ENCODE measurements around the gene GPR83. TPM values are rescaled to one million over a fixed set of nuclear protein-coding genes. Genes with fewer than 3 reads are reported as not detected.

The GPR83 gene
- polyA plus RNA-seq, 4 donors: 0.13 TPM; not detected in 2

DNA sequence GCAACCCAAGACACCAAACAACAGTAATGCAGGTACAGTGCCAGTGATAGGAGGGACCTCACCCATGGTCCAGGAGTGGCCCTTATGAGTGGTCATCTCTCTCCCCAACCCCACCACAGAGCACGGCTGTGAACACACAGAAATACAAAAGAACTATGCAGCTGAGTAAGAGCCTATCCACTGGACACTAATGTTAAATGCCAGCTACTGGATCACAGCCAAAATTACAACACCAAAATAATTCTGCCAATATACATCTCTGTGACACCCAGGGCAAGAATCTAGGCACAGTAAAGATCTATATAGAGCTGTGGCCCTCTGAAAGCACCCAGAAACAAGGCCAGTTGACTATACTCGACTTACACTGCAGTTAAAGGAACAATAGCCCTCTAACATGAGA lies 22.8 kb upstream of the GPR83 start:
- DNase-seq: no peak
- Histone ChIP-seq H3K4me3 (ENCODE audit: low read depth in 1 of 3, low read length in 3 of 3) (no peak overlapping the region), H3K9me3 (ENCODE audit: control insufficient read depth in 2 of 2, insufficient read depth in 1 of 2, low read depth in 1 of 2, low read length in 1 of 2) (no peaks in the 10 kb centered on the region), H3K36me3 (ENCODE audit: control insufficient read depth in 3 of 3, insufficient read depth in 2 of 3, low read depth in 1 of 3, low read length in 3 of 3) (peaks cover 0 to 15% (median 6%) of the 10 kb centered on the region in 3 donors), H3K27me3 (ENCODE audit: control insufficient read depth in 3 of 3, insufficient read depth in 3 of 3, low read length in 3 of 3) (no peaks in the 10 kb centered on the region), H3K27ac (ENCODE audit: low read depth in 1 of 3, low read length in 2 of 3) (no peak overlapping the region), H3K4me1 (ENCODE audit: control insufficient read depth in 3 of 3, insufficient read depth in 2 of 3, low read depth in 1 of 3, low read length in 2 of 3) (no peaks in the 10 kb centered on the region)
- 65 to 92% (median 87%) methylated on average over 2 of the region's 2 CpGs for WGBS, 3 donors
- no peak for FAIRE-seq

- H3K36me3 ChIP-seq (ENCODE audit: control insufficient read depth in 3 of 3, insufficient read depth in 2 of 3, low read depth in 1 of 3, low read length in 3 of 3): peaks cover 0 to 13% (median 5%) of the 10 kb centered on the region in 3 donors
- H3K9me3 ChIP-seq (ENCODE audit: control insufficient read depth in 2 of 2, insufficient read depth in 1 of 2, low read depth in 1 of 2, low read length in 1 of 2): no peaks in the 10 kb centered on the region
- FAIRE-seq (no peak), DNase-seq (no peak)
- no peak overlapping the region for H3K27ac ChIP-seq (ENCODE audit: low read depth in 1 of 3, low read length in 2 of 3)
- WGBS, 3 donors: 93 to 98% (median 93%) methylated on average over 3 of the region's 3 CpGs
- H3K4me1 ChIP-seq (ENCODE audit: control insufficient read depth in 3 of 3, insufficient read depth in 2 of 3, low read depth in 1 of 3, low read length in 2 of 3): no peaks in the 10 kb centered on the region
- no peaks in the 10 kb centered on the region for H3K27me3 ChIP-seq (ENCODE audit: control insufficient read depth in 3 of 3, insufficient read depth in 3 of 3, low read length in 3 of 3)
- no peak overlapping the region for H3K4me3 ChIP-seq (ENCODE audit: low read depth in 1 of 3, low read length in 3 of 3)
These were observed 22.3 kb upstream of the GPR83 start for GRCh38 chr11:94423507-94423906.

DNA sequence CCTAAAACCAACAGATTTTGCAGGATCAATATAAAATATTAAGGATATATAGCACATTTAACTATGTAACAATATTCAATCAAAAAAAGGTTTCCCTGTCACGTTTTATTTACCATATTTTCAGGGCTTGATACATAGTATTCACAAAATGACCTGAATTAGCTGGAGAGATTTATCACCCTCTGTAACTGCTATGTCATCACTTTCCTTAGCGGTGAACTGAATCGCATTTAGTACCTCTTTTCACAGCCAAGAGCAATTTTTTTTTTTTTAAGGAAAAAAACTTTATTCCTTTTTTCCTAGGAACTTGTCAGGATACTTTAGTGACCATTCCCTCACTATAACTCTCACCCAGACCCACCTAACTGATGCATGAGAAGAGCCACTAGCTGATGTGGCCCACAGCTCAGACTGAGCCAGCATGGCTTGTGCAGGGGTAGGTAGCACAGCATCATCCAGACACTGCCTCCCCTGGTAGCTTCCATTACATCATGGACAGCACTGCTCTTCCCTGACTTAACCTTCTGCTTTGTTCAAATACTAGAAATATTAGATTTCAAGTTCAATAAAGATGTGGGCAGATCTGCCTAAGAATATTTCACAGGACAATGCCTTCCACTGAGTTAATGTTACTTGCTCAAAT lies 17.0 kb upstream of the GPR83 start:
- Histone ChIP-seq H3K4me1 (ENCODE audit: control insufficient read depth in 3 of 3, insufficient read depth in 2 of 3, low read depth in 1 of 3, low read length in 2 of 3) (no peaks in the 10 kb centered on the region), H3K27me3 (ENCODE audit: control insufficient read depth in 3 of 3, insufficient read depth in 3 of 3, low read length in 3 of 3) (no peaks in the 10 kb centered on the region), H3K9me3 (ENCODE audit: control insufficient read depth in 2 of 2, insufficient read depth in 1 of 2, low read depth in 1 of 2, low read length in 1 of 2) (no peaks in the 10 kb centered on the region), H3K4me3 (ENCODE audit: low read depth in 1 of 3, low read length in 3 of 3) (no peak overlapping the region), H3K36me3 (ENCODE audit: control insufficient read depth in 3 of 3, insufficient read depth in 2 of 3, low read depth in 1 of 3, low read length in 3 of 3) (peaks cover 0 to 4% (median 2%) of the 10 kb centered on the region in 3 donors), H3K27ac (ENCODE audit: low read depth in 1 of 3, low read length in 2 of 3) (no peak overlapping the region)
- FAIRE-seq: no peak
- 74 to 91% (median 88%) methylated on average over 3 of the region's 3 CpGs for WGBS, 3 donors
- DNase-seq: no peak

DNA sequence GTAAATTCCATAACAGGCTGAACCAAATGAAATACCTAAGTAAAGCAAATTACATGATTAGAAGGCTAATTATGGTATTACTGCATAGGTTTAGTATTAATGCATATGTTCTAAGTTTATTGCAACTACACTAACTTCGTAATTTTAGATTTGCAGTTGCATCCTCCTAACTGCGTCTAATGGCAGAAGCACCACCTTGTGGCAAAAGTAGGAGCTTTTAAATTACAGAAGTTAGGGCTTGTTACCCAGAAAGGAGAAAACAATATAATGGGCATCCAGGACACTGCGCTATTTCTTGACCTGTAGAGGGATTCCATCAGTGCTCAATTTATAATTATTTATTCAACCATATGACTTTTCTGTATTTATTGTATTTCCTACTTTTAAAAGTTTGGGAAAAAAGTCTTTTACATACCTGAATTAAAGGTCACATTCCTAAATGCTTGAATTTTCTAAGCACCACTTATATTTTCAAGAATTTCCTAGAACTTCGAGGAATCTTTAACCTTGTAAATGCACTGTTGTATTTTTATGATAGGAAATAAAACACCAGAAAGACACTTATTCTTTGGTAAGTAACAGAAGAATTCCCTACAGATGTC lies 16.3 kb upstream of the GPR83 start:
- Histone ChIP-seq H3K9me3 (ENCODE audit: control insufficient read depth in 2 of 2, insufficient read depth in 1 of 2, low read depth in 1 of 2, low read length in 1 of 2) (no peaks in the 10 kb centered on the region), H3K36me3 (ENCODE audit: control insufficient read depth in 3 of 3, insufficient read depth in 2 of 3, low read depth in 1 of 3, low read length in 3 of 3) (peaks cover 0 to 2% (median 0%) of the 10 kb centered on the region in 3 donors), H3K4me3 (ENCODE audit: low read depth in 1 of 3, low read length in 3 of 3) (no peak overlapping the region), H3K27me3 (ENCODE audit: control insufficient read depth in 3 of 3, insufficient read depth in 3 of 3, low read length in 3 of 3) (no peaks in the 10 kb centered on the region), H3K4me1 (ENCODE audit: control insufficient read depth in 3 of 3, insufficient read depth in 2 of 3, low read depth in 1 of 3, low read length in 2 of 3) (no peaks in the 10 kb centered on the region), H3K27ac (ENCODE audit: low read depth in 1 of 3, low read length in 2 of 3) (no peak overlapping the region)
- WGBS, 3 donors: 61 to 67% (median 62%) methylated on average over 4 of the region's 4 CpGs
- FAIRE-seq (no peak), DNase-seq (peak; percentile 28 to 35)

DNA sequence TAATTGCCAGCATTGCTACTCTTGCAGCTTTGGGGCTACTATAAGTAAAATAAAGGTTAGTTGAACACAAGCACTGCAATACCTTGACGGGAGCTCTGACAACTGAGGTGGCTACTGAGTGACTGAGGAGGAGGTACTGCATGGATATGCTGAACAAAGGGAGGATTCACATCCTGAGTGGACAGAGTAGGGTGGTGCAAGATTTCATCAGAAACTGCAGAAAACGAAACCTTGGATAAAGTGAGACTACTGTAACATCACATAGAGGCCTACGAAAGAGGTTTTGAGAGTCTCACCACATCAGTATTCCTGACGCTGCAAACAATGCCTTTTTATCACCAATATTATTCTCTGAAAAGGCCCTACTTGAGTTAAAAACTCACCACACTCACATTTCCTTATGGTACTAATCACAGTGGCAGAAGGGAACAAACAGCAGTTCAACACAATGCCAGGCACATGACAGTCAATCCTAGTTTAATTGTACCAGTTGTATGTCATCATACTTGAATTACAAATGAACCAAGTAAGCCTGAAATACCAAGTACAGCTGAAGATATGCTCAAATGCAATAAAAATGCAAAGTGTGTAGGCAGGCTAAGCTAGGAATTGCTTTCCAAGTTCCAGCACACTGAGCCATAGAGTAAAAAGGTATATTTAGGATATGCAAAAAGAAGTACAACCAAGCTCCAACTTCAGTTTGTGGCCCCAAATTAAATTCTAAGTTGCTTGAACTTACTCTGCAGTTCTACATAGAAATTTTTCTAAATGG lies 4.0 kb upstream of the GPR83 start:
- no peak for DNase-seq
- 87 to 89% (median 88%) methylated on average over 4 of the region's 4 CpGs for WGBS, 3 donors
- no peak overlapping the region for H3K4me3 ChIP-seq (ENCODE audit: low read depth in 1 of 3, low read length in 3 of 3)
- no peaks in the 10 kb centered on the region for H3K36me3 ChIP-seq (ENCODE audit: control insufficient read depth in 3 of 3, insufficient read depth in 2 of 3, low read depth in 1 of 3, low read length in 3 of 3)
- peaks cover 0 to 22% (median 14%) of the 10 kb centered on the region in 3 donors for H3K27me3 ChIP-seq (ENCODE audit: control insufficient read depth in 3 of 3, insufficient read depth in 3 of 3, low read length in 3 of 3)
- peaks cover 0 to 5% (median 0%) of the 10 kb centered on the region in 3 donors for H3K4me1 ChIP-seq (ENCODE audit: control insufficient read depth in 3 of 3, insufficient read depth in 2 of 3, low read depth in 1 of 3, low read length in 2 of 3)
- no peaks in the 10 kb centered on the region for H3K9me3 ChIP-seq (ENCODE audit: control insufficient read depth in 2 of 2, insufficient read depth in 1 of 2, low read depth in 1 of 2, low read length in 1 of 2)
- no peak for FAIRE-seq
- H3K27ac ChIP-seq (ENCODE audit: low read depth in 1 of 3, low read length in 2 of 3): no peak overlapping the region

GRCh38 chr11:94402355-94402754 lies 1.1 kb upstream of the GPR83 start:
- 4 to 11% (median 5%) methylated on average over 1 of the region's 1 CpG for WGBS, 3 donors
- DNase-seq (no peak), FAIRE-seq (no peak)

GRCh38 chr11:94401773-94402265 lies 600 bp upstream of the GPR83 start:
- Histone ChIP-seq H3K27ac (ENCODE audit: low read depth in 1 of 3, low read length in 2 of 3) (no peak overlapping the region), H3K36me3 (ENCODE audit: control insufficient read depth in 3 of 3, insufficient read depth in 2 of 3, low read depth in 1 of 3, low read length in 3 of 3) (no peaks in the 10 kb centered on the region), H3K4me1 (ENCODE audit: control insufficient read depth in 3 of 3, insufficient read depth in 2 of 3, low read depth in 1 of 3, low read length in 2 of 3) (peaks cover 0 to 5% (median 0%) of the 10 kb centered on the region in 3 donors), H3K9me3 (ENCODE audit: control insufficient read depth in 2 of 2, insufficient read depth in 1 of 2, low read depth in 1 of 2, low read length in 1 of 2) (no peaks in the 10 kb centered on the region), H3K27me3 (ENCODE audit: control insufficient read depth in 3 of 3, insufficient read depth in 3 of 3, low read length in 3 of 3) (peaks cover 0 to 44% (median 25%) of the 10 kb centered on the region in 3 donors), H3K4me3 (ENCODE audit: low read depth in 1 of 3, low read length in 3 of 3) (peak overlapping the region in 1 of 3 donors; percentile 24)
- FAIRE-seq (no peak), DNase-seq (no peak)
- 25 to 42% (median 28%) methylated on average over 10 of the region's 10 CpGs for WGBS, 3 donors

More at GRCh38 chr11:94402355-94402754, 1.1 kb upstream of the GPR83 start:
- no peaks in the 10 kb centered on the region for H3K9me3 ChIP-seq (ENCODE audit: control insufficient read depth in 2 of 2, insufficient read depth in 1 of 2, low read depth in 1 of 2, low read length in 1 of 2)
- H3K4me1 ChIP-seq (ENCODE audit: control insufficient read depth in 3 of 3, insufficient read depth in 2 of 3, low read depth in 1 of 3, low read length in 2 of 3): peaks cover 0 to 5% (median 0%) of the 10 kb centered on the region in 3 donors
- peaks cover 0 to 44% (median 25%) of the 10 kb centered on the region in 3 donors for H3K27me3 ChIP-seq (ENCODE audit: control insufficient read depth in 3 of 3, insufficient read depth in 3 of 3, low read length in 3 of 3)
- no peaks in the 10 kb centered on the region for H3K36me3 ChIP-seq (ENCODE audit: control insufficient read depth in 3 of 3, insufficient read depth in 2 of 3, low read depth in 1 of 3, low read length in 3 of 3)
- no peak overlapping the region for H3K27ac ChIP-seq (ENCODE audit: low read depth in 1 of 3, low read length in 2 of 3)
- H3K4me3 ChIP-seq (ENCODE audit: low read depth in 1 of 3, low read length in 3 of 3): no peak overlapping the region

DNA sequence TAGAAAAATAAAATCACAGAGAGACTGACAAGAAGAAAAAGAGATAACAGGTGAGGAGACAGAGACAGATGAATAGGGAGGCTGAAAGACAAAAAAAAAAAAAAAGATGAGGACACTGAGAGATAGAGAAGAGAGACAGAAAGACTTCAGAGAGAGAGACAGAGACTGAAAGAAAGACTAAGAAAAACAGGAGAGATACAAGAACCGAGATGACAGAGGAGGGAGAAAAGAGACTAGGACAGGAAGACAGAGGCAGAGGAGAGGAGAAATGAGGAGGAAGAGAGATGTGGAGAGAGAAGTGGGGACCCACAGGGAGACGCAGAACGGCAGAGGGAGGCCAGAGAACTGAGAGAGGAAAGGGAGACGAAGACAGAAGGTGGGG lies 771 bp downstream of the GPR83 start:
- FAIRE-seq (no peak), DNase-seq (no peak)
- Histone ChIP-seq H3K9me3 (ENCODE audit: control insufficient read depth in 2 of 2, insufficient read depth in 1 of 2, low read depth in 1 of 2, low read length in 1 of 2) (no peaks in the 10 kb centered on the region), H3K36me3 (ENCODE audit: control insufficient read depth in 3 of 3, insufficient read depth in 2 of 3, low read depth in 1 of 3, low read length in 3 of 3) (no peaks in the 10 kb centered on the region), H3K4me1 (ENCODE audit: control insufficient read depth in 3 of 3, insufficient read depth in 2 of 3, low read depth in 1 of 3, low read length in 2 of 3) (peaks cover 0 to 5% (median 0%) of the 10 kb centered on the region in 3 donors), H3K27me3 (ENCODE audit: control insufficient read depth in 3 of 3, insufficient read depth in 3 of 3, low read length in 3 of 3) (peaks cover 0 to 44% (median 25%) of the 10 kb centered on the region in 3 donors), H3K27ac (ENCODE audit: low read depth in 1 of 3, low read length in 2 of 3) (no peak overlapping the region), H3K4me3 (ENCODE audit: low read depth in 1 of 3, low read length in 3 of 3) (peak overlapping the region in 1 of 3 donors; percentile 17)
- 18 to 33% (median 18%) methylated on average over 4 of the region's 4 CpGs for WGBS, 3 donors

Measured in small intestine (tissue), 7 donors.